Neural crest cell (in vitro differentiated cells): Measurements from ENCODE around the gene KLF2. TPM values are rescaled to one million over a fixed set of nuclear protein-coding genes. Genes with fewer than 3 reads are reported as not detected.

ENCODE experiments used
- DNase-seq: peaks from one replicate; pipeline ENCODE4 v3.0.0; 2021; ENCODE audit warnings: low read depth, mixed read lengths, low spot score
- H3K27ac Mint-ChIP-seq: one replicate; pipeline ENCODE4 v1.8.0; 2021; ENCODE audit warnings: mild to moderate bottlenecking, mixed read lengths; ENCODE audit not compliant: unreplicated experiment
- H3K27me3 Mint-ChIP-seq: 2 replicates; pipeline ENCODE4 v1.8.0; 2021; ENCODE audit warnings: low read depth, mild to moderate bottlenecking, mixed read lengths
- H3K36me3 Mint-ChIP-seq: 2 replicates; pipeline ENCODE4 v1.8.0; 2021; ENCODE audit warnings: low read depth, mild to moderate bottlenecking, mixed read lengths
- H3K4me1 Mint-ChIP-seq: 2 replicates; pipeline ENCODE4 v1.8.0; 2021; ENCODE audit warnings: mixed read lengths
- H3K4me3 Mint-ChIP-seq: one replicate; pipeline ENCODE4 v1.8.0; 2021; ENCODE audit warnings: mild to moderate bottlenecking, mixed read lengths
- H3K9me3 Mint-ChIP-seq: 2 replicates; pipeline ENCODE4 v1.8.0; 2021; ENCODE audit warnings: mixed read lengths
- total RNA-seq: library from RNA; stranded (reverse); gene quantifications from 2 replicates; pipeline ENCODE4 v1.2.1, GENCODE V29; 2021
- TF ChIP-seq, protein P1 (sequence below): fragments of 200-600 bp; sonication (generic); conservative IDR thresholded peaks from 2 replicates; pipeline ENCODE4 v1.5.0; 2021; ENCODE audit warnings: antibody characterized with exemption, mild to moderate bottlenecking

KLF2 gene
- total RNA-seq, 1 donor from 2014 or later, result 0.54 TPM

DNA sequence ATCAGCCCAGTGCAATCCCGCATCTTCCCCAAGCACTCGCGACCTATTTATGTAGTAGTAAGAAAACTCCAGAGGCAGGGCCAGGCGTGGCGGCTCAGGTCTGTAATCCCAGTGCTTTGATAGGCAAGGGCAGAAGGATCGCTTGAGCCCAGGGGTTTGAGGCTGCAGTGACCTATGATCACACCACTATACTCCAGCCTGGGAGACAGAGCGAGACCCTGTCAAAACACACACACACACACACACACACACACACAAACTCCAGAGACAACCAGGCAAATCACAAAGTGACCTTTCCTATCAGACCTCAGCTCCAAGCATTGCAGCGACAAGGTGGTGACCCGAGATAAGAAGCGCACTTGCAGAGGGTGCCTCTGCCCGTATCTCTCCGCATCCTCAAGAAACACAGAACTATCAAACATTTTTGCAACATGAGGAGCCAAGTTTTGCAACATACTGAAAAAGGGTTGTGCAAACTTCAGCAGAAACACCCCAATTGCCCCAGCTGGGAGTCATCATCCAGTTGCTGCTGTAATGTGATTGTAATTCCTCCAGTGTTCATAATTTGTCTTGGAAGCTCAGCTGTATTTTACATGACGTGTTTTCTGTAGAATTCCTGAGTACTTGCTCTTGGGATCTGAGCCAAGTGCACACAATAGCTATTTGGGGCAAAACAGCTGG lies 8.7 kb upstream of the KLF2 start:
- H3K4me1 Mint-ChIP-seq, result no peaks in the 10 kb centered on the region
- H3K4me3 Mint-ChIP-seq, result no peak overlapping the region
- H3K27ac Mint-ChIP-seq, result no peak overlapping the region
- no peaks in the 10 kb centered on the region for H3K36me3 Mint-ChIP-seq
- peaks cover 37% of the 10 kb centered on the region for H3K27me3 Mint-ChIP-seq
- no peak for DNase-seq
- TF ChIP-seq, protein P1, sequence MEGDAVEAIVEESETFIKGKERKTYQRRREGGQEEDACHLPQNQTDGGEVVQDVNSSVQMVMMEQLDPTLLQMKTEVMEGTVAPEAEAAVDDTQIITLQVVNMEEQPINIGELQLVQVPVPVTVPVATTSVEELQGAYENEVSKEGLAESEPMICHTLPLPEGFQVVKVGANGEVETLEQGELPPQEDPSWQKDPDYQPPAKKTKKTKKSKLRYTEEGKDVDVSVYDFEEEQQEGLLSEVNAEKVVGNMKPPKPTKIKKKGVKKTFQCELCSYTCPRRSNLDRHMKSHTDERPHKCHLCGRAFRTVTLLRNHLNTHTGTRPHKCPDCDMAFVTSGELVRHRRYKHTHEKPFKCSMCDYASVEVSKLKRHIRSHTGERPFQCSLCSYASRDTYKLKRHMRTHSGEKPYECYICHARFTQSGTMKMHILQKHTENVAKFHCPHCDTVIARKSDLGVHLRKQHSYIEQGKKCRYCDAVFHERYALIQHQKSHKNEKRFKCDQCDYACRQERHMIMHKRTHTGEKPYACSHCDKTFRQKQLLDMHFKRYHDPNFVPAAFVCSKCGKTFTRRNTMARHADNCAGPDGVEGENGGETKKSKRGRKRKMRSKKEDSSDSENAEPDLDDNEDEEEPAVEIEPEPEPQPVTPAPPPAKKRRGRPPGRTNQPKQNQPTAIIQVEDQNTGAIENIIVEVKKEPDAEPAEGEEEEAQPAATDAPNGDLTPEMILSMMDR, result no peak
- H3K9me3 Mint-ChIP-seq, result no peaks in the 10 kb centered on the region

DNA sequence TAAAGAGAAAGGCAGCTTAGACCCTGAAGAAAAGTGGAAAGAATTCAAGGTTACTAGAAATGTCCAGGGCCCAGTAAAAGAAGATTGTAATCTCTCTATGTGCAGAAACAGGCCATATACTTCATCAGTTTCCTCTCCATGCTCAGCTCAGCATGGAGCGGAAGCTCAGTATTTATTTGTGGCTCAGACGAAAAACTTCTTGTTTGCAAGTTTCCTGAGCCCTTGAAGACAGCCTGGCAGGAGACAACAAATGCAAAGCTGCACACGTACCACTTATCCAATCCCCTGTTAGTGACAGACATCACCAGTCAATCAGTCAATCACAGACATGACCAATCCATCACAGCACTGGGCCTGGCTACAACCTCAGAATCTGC lies 8.1 kb upstream of the KLF2 start:
- Mint-ChIP-seq H3K9me3 (no peaks in the 10 kb centered on the region), H3K4me3 (no peak overlapping the region), H3K27me3 (peaks cover 42% of the 10 kb centered on the region), H3K27ac (no peak overlapping the region), H3K36me3 (no peaks in the 10 kb centered on the region), H3K4me1 (no peaks in the 10 kb centered on the region)
- TF ChIP-seq, protein P1, result no peak
- no peak for DNase-seq

DNA sequence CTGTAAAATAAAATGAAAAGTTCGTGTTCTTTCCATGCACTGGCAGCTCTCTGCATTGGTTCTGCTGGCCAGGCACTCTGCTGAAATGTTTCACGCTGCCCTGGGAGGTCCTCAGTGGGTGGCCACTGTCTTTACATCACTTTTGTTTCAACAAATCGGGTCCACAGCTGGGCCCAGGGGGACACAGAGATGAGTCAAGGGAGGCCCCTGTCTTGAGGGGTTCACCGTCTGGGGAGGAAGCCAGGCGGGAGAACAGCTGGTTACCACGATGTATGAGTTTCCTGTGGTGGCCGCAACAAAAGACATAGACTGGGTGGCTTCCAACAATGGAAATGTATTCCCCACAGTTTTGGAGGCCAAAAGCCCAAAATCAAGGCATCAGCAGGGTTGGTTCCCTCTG lies 5.1 kb upstream of the KLF2 start:
- H3K4me3 Mint-ChIP-seq, result no peak overlapping the region
- H3K27me3 Mint-ChIP-seq, result peaks cover 69% of the 10 kb centered on the region
- H3K4me1 Mint-ChIP-seq, result no peaks in the 10 kb centered on the region
- no peak overlapping the region for H3K27ac Mint-ChIP-seq
- TF ChIP-seq, protein P1, result no peak
- H3K36me3 Mint-ChIP-seq, result no peaks in the 10 kb centered on the region
- no peak for DNase-seq
- H3K9me3 Mint-ChIP-seq, result no peaks in the 10 kb centered on the region

DNA sequence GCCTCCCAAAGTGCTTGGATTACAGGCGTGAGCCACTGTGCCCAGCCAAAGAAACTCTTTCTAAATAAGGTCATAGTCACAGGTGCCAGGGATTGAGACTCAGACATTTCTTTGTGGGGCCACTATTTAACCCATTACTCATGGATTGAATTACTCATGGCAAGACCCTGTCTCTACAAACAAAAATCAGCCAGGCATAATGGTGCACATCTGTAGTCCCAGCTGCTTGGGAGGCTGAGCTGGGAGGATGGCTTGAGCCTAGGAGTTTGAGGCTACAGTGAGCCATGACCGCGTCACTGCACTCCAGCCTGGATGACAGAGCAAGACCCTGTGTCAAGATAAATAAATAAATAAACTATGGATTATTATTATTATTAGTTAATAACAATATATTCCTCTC lies 3.6 kb upstream of the KLF2 start:
- H3K9me3 Mint-ChIP-seq, result no peaks in the 10 kb centered on the region
- H3K4me3 Mint-ChIP-seq, result no peak overlapping the region
- no peaks in the 10 kb centered on the region for H3K36me3 Mint-ChIP-seq
- no peak overlapping the region for H3K27ac Mint-ChIP-seq
- peaks cover 68% of the 10 kb centered on the region for H3K27me3 Mint-ChIP-seq
- no peak for DNase-seq
- H3K4me1 Mint-ChIP-seq, result no peaks in the 10 kb centered on the region
- TF ChIP-seq, protein P1, result no peak

DNA sequence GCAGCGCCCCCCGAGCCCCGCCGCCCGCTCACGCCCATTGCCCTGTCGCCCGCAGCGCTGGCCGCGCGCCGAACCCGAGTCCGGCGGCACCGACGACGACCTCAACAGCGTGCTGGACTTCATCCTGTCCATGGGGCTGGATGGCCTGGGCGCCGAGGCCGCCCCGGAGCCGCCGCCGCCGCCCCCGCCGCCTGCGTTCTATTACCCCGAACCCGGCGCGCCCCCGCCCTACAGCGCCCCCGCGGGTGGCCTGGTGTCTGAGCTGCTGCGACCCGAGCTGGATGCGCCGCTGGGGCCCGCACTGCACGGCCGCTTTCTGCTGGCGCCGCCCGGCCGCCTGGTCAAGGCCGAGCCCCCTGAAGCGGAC lies 518 bp downstream of the KLF2 start:
- TF ChIP-seq, protein P1, result peak; percentile 23
- Mint-ChIP-seq H3K36me3 (no peaks in the 10 kb centered on the region), H3K4me3 (no peak overlapping the region), H3K9me3 (no peaks in the 10 kb centered on the region), H3K27ac (no peak overlapping the region), H3K4me1 (no peaks in the 10 kb centered on the region), H3K27me3 (peaks cover 85% of the 10 kb centered on the region)
- peak; percentile 32 for DNase-seq
